IPS-15b (cell line): Measurements from ENCODE around the gene PYGO2.
A peak's percentile ranks its signal among the peaks of the same experiment; 100 is the strongest.

Source experiments
- H3K27me3 ChIP-seq: one replicate; pipeline ENCODE4 v1.6.1; 2013; ENCODE audit warnings: low read length; ENCODE audit not compliant: control insufficient read depth, insufficient read depth
- H3K36me3 ChIP-seq: one replicate; pipeline ENCODE4 v1.6.1; 2013; ENCODE audit warnings: low read length; ENCODE audit not compliant: control insufficient read depth, insufficient read depth
- H3K4me1 ChIP-seq: one replicate; pipeline ENCODE4 v1.6.1; 2013; ENCODE audit warnings: mild to moderate bottlenecking, low read length; ENCODE audit not compliant: control insufficient read depth, insufficient read depth
- H3K4me3 ChIP-seq: one replicate; pipeline ENCODE4 v1.5.1; 2013; ENCODE audit warnings: low read depth, low read length
- H3K9ac ChIP-seq: one replicate; pipeline ENCODE4 v1.6.1; 2013; ENCODE audit warnings: low read depth, mild to moderate bottlenecking, low read length
- H3K9me3 ChIP-seq: one replicate; pipeline ENCODE4 v1.6.1; 2013; ENCODE audit warnings: mild to moderate bottlenecking, low read length; ENCODE audit not compliant: control insufficient read depth, insufficient read depth

Gene PYGO2

GRCh38 chr1:154941333-154942013, 20.1 kb downstream of the PYGO2 start:
- H3K9ac ChIP-seq: no peak overlapping the region
- peaks cover 10% of the 10 kb centered on the region for H3K4me1 ChIP-seq

GRCh38 chr1:154940651-154941194, 20.9 kb downstream of the PYGO2 start:
- Histone ChIP-seq H3K27me3 (no peaks in the 10 kb centered on the region), H3K9me3 (no peaks in the 10 kb centered on the region), H3K9ac (no peak overlapping the region), H3K4me3 (no peak overlapping the region), H3K36me3 (no peaks in the 10 kb centered on the region), H3K4me1 (peaks cover 10% of the 10 kb centered on the region)

More at GRCh38 chr1:154941333-154942013, 20.1 kb downstream of the PYGO2 start:
- Histone ChIP-seq H3K36me3 (no peaks in the 10 kb centered on the region), H3K9me3 (no peaks in the 10 kb centered on the region), H3K4me3 (no peak overlapping the region), H3K27me3 (no peaks in the 10 kb centered on the region)

- Histone ChIP-seq H3K4me3 (no peak overlapping the region), H3K9me3 (no peaks in the 10 kb centered on the region), H3K9ac (no peak overlapping the region), H3K4me1 (peaks cover 10% of the 10 kb centered on the region), H3K36me3 (no peaks in the 10 kb centered on the region), H3K27me3 (no peaks in the 10 kb centered on the region)
Observed at GRCh38 chr1:154940213-154940560, 21.4 kb downstream of the PYGO2 start.

GRCh38 chr1:154938604-154939399, 22.8 kb downstream of the PYGO2 start:
- peaks cover 10% of the 10 kb centered on the region for H3K4me1 ChIP-seq

DNA sequence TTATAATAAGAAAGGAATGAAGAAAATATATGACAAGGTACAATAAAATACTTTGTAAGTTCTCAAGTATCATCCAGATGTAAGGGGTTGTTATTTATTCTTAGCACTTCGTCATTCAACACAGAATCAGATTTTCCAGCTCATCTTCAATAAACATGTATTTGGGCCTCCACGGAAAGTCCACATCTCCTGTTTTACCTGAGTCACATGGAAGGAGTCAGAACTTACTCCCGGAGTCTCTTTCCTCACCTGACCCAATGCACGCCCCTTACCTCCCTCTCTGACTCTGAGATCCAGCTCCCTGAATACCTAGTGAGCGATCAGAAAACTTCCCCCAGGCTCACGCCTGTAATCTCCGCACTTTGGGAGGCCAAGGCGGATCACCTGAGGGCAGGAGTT, 23.6 kb downstream of the PYGO2 start:
- H3K9me3 ChIP-seq: no peaks in the 10 kb centered on the region
- H3K4me1 ChIP-seq: peaks cover 10% of the 10 kb centered on the region
- no peaks in the 10 kb centered on the region for H3K36me3 ChIP-seq
- H3K9ac ChIP-seq: peak overlapping the region; percentile 96
- no peak overlapping the region for H3K4me3 ChIP-seq
- H3K27me3 ChIP-seq: no peaks in the 10 kb centered on the region

More at GRCh38 chr1:154938604-154939399, 22.8 kb downstream of the PYGO2 start:
- H3K9ac ChIP-seq: no peak overlapping the region
- H3K36me3 ChIP-seq: no peaks in the 10 kb centered on the region
- no peak overlapping the region for H3K4me3 ChIP-seq
- H3K9me3 ChIP-seq: no peaks in the 10 kb centered on the region
- H3K27me3 ChIP-seq: no peaks in the 10 kb centered on the region

DNA sequence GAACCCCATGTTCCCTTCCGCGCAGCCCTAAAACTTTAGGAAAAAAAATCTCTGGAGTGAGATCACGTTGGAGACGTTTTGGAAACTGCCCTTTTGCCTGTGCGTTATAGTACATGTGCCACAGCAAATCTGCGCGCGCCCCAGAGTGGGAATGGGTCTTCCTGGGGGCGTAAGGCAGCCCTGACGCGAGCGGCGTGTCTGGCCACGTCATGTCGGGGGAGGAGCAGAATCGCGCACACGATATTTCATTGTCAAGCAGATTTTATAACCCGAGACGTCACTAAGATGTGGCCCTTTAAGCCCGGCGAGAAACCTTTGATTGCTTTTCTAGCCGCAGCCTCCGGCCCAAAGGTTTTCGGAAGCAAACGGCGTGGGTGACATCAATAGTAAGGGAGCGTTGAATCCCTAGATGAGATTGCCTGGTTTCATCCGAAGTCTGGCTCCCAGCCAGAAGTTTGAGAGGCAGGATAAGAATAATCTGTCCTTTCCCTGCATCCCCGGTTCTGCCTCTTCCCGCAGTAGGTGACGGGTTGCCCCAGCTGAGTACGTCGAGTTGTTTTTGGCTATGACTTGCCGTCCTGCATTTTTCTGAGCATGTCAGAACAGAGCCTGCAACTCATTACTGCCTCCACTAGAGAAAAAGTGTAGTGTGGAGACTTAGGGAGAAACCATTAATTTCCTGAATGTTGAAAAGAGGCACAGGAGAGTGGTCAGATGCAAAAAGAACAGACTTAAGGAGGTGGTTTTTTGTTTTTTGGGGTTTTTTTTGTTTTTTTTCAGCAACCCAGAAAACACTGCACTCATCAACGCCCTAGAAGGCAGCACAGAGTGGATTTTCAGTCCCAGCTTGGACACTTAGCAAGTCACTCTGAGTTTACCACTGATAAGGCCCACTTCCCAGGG, 24.2 kb downstream of the PYGO2 start:
- Histone ChIP-seq H3K36me3 (no peaks in the 10 kb centered on the region), H3K4me3 (peak overlapping the region; percentile 79), H3K9me3 (no peaks in the 10 kb centered on the region), H3K9ac (peak overlapping the region; percentile 96), H3K4me1 (peaks cover 10% of the 10 kb centered on the region), H3K27me3 (no peaks in the 10 kb centered on the region)

DNA sequence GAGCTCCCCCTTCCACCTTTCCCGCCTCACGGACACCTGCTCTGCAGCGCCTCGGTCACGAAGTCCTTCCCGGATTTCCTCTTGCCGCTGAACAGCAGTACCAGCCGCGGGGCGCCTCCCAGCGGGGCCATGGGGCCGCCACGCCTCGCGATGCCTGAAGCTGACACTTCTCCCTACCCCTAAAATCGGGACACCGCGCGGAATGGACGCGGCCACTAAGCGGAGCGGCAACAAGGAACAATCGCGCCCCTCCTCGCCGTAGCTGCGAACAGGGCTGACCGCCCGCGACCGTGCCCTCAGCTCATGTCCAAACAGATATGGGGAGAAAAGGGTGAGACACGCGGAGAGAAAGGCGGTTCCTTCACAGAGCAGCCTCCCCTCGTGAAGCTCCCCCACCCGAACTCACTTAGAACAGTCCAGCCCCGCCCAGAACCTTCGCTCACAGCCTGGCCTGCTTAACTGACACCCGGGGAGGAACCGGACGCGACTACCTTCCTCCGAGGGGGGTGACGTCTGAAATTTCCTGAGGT, 25.0 kb downstream of the PYGO2 start, which contains the start of gene PMVK:
PMVK (minus strand) TSS at position 165 of the 530 bp plus-strand sequence; CDS start at position 131, 34 bp downstream.
- Histone ChIP-seq H3K4me3 (peak within 1 kb of the TSS; percentile 79), H3K36me3 (peaks cover 3% of the 10 kb centered on the region), H3K4me1 (peaks cover 10% of the 10 kb centered on the region), H3K9ac (peak within 1 kb of the TSS; percentile 96), H3K9me3 (no peaks in the 10 kb centered on the region), H3K27me3 (no peaks in the 10 kb centered on the region)

DNA sequence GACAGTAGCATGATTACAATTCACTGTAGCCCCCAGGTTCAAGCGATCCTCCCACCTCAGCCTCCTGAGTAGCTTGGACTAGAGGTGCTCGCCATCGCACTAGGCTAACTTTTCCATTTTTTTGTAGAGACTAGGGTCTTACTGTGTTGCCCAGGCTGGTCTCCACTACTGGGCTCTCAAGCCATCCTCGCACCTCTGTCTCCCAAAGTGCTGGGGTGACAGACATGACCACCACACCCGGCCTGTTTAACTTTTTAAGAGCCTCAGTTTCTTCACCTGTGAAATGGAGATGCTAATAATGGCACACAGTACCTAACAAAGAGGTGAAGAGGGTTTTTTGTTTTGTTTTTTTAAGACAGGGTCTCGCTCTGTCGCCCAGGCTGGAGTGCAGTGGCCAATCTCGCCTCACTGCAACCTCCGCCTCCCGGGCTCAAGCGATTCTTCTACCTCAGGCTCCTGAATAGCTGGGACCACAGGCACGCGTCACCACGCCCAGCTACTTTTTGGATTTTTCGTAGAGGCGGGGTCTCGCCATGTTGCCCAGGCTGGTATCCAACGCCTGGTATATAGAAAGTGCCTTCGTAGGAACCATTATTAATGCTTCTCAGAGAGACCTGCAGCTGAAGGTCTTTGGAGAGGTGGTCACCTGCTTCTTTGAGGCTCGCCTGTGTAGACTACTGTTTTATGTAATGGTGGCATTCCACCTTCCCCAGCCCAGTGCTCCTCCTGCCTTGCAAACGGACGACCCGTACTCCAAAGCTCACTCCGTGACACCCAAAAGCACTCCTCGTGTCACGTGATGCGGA, 25.6 kb downstream of the PYGO2 start:
- Histone ChIP-seq H3K27me3 (no peaks in the 10 kb centered on the region), H3K9me3 (no peaks in the 10 kb centered on the region), H3K36me3 (peaks cover 3% of the 10 kb centered on the region), H3K4me1 (peaks cover 10% of the 10 kb centered on the region), H3K9ac (peak overlapping the region; percentile 96), H3K4me3 (peak overlapping the region; percentile 79)

- no peak overlapping the region for H3K9ac ChIP-seq
- peaks cover 6% of the 10 kb centered on the region for H3K4me1 ChIP-seq
- no peak overlapping the region for H3K4me3 ChIP-seq
- no peaks in the 10 kb centered on the region for H3K9me3 ChIP-seq
- peaks cover 3% of the 10 kb centered on the region for H3K36me3 ChIP-seq
- no peaks in the 10 kb centered on the region for H3K27me3 ChIP-seq
Observed at GRCh38 chr1:154934358-154934948, 27.1 kb downstream of the PYGO2 start.

- Histone ChIP-seq H3K36me3 (peaks cover 3% of the 10 kb centered on the region), H3K4me1 (no peaks in the 10 kb centered on the region), H3K27me3 (no peaks in the 10 kb centered on the region), H3K9ac (no peak overlapping the region), H3K9me3 (no peaks in the 10 kb centered on the region), H3K4me3 (no peak overlapping the region)
Observed at GRCh38 chr1:154931940-154932487, 29.6 kb downstream of the PYGO2 start.
